HG03097 (cell line): ENCODE measurements around the gene ZCCHC14.
"Not testable (repeated sequence)": the region's sequence is repeated elsewhere in the genome, so short reads cannot be mapped to it uniquely, and the experiment has no call there.

Experiments used
- ATAC-seq: cut with Tn5 transposase; IDR thresholded peaks from one replicate; pipeline ENCODE4 v1.9.1; 2021; ENCODE audit not compliant: unreplicated experiment, low FRiP score

ZCCHC14 gene

GRCh38 chr16:87497767-87498290 is 5.0 kb upstream of the ZCCHC14 start:
- ATAC-seq: not testable (repeated sequence)

GRCh38 chr16:87497023-87497766 is 4.4 kb upstream of the ZCCHC14 start:
- not testable (repeated sequence) for ATAC-seq

DNA sequence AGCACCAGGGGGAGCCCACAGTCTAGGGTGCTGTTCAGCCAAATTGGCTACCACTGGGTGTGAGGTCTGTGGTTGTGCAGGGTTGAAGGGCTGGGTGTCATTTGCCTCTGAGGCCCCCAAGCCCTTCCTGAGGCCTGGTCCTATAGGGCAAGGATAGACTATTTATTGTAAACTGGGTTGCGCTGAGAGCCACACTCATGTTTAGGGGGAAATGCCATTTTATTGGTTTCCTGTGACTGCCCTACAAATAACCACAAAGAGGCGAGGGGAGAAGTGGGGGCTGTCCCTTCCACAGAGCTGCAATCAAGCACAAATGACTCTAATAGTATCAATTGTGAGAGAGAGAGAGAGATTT is 3.6 kb upstream of the ZCCHC14 start:
- ATAC-seq: no peak

DNA sequence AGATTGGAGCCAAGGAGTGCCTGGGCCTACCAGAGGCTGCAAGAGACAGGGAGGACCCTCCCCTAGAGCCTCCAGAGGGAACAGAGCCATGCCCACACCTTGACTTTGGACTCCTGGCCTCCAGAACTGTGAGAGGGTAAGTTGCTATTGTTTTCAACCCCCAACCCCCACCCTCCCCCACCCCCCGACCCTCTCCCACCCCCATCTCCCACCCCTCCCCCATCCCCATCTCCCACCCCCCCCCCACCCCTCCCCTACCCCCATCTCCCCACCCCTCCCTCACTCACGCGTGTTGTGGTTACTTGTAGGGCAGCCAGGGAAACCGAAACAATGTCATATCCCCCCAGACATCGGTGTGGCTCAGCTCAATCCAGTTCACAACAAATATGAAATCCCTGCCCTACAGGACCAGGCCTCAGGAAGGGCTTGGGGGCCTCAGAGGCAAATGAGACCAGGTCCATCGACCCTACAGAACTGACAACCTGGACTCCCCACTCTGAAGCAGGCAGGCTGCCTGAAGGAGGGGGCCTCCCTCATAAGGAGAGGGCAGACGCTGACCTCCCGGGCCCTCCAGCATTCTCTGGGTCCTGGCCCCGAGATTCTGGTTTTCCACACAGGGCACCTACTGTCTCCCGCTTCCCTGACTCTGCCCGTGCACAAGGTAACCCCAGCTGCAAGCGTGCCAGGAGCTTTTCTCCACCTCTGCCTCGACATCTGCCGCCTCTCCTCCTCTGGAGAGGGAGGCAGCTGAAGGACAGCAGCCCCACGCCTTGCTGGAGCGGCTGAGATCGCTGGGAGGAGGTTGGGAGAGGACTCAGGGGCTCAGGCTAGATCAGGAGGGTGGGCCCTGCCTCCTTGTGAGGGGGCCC is 3.0 kb upstream of the ZCCHC14 start:
- no peak for ATAC-seq

DNA sequence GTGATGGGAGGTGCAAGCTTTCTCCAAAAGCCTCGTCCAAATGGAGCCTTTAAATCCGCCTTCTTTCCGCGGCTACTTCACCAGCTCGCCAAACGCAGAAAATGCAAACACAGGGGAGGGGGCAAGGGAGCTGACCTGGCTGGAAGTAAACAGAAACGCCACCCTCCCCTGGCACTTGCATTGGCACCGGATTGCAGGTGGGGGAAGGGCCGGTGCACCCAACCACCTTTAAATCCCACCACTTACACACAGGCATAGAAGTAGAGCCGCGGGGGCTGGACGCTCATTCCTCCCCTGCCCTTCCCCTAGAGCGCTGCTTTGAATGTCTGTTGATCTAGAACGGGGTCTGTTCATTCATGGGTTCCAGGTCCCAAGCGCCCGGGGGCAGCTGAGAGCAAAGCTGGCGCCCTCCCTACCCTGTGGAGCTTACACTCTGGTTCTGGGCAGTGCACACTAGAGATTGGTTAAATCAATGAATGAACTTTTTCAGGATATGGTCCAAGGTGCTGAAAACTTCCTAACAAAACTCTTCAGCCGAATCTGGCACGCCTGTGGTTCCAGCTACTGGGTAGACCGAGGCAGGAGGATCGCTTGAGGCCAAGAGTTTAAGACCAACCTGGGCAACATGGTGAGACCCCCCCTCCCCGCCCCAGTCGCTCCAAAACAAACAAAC is 920 bp upstream of the ZCCHC14 start:
- no peak for ATAC-seq

- ATAC-seq: no peak
These were observed 563 bp downstream of the ZCCHC14 start for GRCh38 chr16:87492291-87492630.

- ATAC-seq: no peak
These were observed 1.1 kb downstream of the ZCCHC14 start for GRCh38 chr16:87491522-87492290.

- ATAC-seq: not testable (repeated sequence)
These were observed 1.9 kb downstream of the ZCCHC14 start for GRCh38 chr16:87490799-87491521.

DNA sequence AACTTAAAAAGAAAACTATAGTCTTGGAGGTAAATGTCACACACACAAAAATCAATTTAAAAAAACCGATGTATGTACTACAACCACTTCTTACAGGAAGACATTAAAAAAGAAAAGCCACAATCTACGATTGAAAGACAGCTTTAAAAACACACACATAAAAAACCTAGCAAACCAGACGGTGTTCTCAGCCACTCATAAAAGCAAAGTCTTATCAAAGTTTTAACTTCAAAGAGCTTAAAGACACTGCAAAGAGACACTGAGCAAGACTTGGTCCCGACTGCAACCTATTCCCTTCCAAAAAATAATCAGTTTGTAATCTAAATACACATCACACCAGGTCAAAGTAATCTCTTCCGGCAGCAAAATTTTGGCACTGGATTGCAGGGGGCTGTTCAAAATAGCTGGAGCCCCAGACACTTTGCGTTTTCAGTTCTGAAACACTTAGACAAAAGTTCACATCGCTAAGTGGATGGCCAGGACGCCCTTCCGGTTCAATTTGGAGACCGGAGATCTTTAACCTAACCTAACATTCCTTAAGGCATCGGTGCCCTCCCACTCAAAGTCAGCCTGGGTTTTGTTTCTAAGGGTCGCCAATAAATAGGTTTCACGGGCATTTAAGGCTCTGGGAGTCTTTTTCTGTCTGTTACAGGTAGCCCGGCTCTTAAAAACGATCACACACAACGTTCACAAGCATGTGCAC is 2.6 kb downstream of the ZCCHC14 start:
- no peak for ATAC-seq

DNA sequence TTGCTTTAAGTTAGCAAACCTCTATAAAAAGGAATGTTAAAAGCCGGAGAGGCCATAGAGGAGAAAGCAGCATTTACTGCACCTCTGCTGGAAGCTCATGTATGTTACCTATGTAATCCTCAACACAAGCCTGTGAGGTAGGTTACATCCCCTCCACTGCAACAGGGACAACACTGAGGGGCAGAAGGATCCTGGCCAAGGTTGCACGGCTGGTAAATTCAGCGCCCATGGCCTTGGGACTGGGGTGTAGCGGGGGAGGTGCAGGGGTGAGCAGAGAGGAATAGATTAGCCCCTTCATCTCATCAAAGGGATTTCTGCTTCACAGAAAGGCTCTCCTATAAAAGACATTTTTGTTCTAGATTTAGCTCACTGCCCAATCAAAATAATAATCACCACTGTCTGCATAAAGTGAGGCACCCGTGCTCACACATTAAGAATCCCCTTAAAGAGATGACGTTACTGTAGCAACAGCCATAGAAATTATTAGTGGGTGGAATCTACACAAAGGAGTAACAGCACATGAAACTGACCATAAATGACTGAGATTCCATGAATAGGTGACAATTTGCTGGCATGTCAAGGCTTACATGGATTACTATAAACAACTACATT is 3.3 kb downstream of the ZCCHC14 start:
- ATAC-seq: no peak

DNA sequence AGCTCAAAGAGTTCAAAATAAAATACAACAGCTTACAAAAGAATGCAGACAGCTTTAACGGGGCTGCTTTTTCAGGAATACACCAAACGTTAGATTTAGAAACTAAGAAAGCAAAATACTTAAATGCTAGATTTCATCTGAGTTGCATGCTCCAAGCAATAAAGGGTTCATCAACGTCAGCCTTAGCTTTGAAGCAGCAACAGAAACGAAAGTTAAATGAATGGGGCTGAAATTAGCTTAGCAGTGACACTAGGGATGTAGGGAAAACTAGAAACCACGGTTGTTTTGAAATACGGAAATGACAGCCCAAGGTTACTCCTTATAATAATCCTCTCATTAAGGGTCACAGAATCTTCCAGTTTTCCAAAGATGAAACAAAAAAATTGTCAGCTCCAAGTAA is 3.9 kb downstream of the ZCCHC14 start:
- ATAC-seq: not testable (repeated sequence)

- ATAC-seq: no peak
These were observed 5.4 kb downstream of the ZCCHC14 start for GRCh38 chr16:87487361-87487924.

DNA sequence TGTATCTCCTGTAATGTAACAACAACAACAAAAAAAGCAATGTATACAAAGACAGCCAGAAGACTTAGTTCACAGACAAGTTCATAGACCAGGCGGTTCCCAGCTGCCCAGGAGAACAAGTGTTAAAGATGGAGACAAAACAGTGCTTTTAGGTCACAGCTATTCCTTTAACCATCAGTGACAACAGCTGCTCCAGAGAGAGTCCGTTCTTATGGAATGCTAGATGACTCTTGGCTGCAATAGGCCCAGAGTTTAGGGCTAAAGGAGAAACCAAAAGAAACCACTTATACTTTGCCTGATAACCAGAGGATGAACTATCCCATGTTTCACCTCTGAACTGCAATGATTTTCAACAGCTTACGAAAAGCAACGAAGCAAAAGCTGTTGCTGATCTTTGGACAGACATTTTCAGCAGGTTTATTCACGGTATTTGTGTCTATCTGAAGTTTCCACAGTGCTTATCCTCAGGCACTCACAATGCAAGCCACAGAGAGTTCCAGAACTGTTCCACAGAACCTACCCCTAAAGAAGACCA is 6.0 kb downstream of the ZCCHC14 start:
- no peak for ATAC-seq

- no peak for ATAC-seq
These were observed 6.5 kb downstream of the ZCCHC14 start for GRCh38 chr16:87486282-87486681.

DNA sequence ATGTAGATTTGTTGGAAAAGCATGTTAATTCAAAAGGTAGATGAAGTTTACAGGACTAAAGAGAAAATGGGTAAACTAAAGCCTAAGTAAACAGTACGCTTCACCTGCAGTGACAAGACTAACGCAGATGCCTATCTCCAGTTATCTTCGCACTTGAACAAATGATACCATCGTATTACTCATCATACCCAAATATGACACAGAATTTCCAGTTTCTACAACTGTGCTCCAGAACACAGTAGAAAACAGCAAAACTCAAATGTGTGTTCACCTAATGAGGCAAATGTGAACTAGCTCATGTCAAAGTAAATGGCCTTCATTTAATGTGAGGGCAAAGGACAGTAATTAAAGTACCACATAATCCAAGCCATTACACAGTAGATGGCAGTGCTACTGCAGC is 7.0 kb downstream of the ZCCHC14 start:
- not testable (repeated sequence) for ATAC-seq

- no peak for ATAC-seq
These were observed 8.1 kb downstream of the ZCCHC14 start for GRCh38 chr16:87484487-87485331.

GRCh38 chr16:87483481-87483880 is 9.3 kb downstream of the ZCCHC14 start:
- ATAC-seq: no peak
